Fibroblast of skin of left biceps (primary cell): ENCODE results near the gene LSM10.
A peak's percentile ranks its signal among the peaks of the same experiment; 100 is the strongest.

Experiments
- DNase-seq, 2 experiments: peaks; one replicate each; pipeline ENCODE4 v3.0.0-alpha.2; 2013; ENCODE audit warnings: low read depth in 2 of 2

Gene LSM10

DNA sequence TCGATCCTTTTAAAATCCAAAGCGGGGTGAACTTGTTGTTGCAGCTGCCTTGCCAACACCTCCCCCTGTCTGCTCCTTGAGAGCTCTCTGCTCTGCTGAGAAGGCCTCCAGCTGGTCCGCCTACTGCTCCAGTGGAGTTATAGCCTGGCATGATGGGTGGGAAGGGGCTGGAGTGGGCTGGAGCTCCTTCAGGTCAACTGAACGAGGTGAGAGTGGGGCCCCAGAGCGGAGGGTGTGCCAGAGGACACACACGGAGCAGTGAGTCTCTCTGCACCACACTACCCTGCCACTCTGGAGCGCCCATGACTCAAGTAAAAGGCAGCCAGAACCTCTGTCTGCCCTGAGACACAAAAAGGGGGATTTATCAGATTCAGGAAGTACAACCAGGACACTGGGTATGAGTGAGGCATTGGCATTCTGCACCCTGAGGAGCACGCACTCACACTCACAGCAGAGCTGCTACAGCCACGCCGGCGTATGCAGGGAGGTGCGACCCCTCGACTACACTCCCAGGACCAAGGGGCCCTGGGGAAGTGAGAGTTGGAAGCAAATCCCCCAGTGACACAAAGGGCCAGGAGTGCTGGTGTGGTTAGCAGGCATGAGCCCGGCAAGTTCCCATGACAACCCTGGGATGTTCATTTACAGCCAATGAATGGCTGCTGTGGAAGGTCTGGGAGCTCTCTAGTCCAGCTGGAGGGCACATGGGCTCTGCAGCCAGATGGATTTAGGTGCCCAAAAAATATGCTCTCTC is 46.3 kb downstream of the LSM10 start:
- DNase-seq = peak; percentile 38

- DNase-seq = peak; percentile 45 to 47
Observed at GRCh38 chr1:36350659-36351226, 47.0 kb downstream of the LSM10 start.

GRCh38 chr1:36349839-36350238 is 47.9 kb downstream of the LSM10 start:
- DNase-seq = no peak

DNA sequence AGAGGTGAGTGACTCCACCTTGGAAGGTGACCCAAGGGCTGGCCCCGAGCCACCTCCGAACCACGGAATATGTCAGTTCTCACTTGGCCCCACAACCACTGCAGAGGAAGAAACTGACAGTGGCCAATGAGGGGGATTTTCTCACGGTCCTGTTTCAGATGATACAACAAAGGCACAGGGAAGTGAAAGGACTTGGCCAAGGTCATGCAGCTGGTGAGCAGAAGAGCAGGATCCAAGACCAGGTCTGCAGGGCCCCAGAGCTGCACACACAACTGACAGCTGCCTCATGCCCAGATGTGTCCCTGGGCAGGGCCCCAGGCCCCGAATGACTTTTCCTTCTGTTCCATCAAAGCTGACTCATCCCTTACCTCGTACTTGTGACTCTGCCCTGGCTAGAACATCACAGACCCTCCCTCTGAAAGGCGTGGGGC is 48.5 kb downstream of the LSM10 start:
- DNase-seq = no peak

DNA sequence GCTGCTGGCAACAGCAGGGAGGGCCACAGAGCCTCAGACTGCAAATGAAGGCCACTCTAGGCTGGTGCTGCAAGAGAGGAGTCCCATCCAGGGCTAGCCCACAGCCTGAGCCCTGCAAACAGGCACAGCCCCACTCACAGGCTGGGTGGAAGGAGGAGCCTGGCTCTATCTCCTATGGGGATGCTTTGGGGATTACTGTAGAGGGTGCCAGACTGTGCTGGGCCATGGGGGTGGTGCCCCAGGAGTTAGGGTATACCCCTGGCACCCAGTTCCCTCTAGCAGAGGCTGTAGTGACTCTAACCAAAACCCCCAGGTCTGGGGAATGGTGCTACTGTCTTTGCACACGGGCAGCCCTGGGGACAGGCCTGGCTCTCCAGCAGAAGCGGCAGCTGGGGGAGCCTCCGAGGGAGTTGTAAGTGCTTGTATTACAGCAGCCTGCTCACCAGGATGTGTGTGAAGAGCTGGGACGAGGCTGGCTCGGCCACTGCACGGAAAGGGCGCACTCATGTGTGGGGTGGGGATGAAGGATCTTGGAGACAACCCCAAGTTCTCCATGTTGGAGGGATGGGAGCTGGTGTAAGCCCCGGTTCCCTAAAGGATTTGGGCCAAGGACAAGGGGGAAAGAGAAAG is 50.9 kb downstream of the LSM10 start:
- DNase-seq = no peak

DNA sequence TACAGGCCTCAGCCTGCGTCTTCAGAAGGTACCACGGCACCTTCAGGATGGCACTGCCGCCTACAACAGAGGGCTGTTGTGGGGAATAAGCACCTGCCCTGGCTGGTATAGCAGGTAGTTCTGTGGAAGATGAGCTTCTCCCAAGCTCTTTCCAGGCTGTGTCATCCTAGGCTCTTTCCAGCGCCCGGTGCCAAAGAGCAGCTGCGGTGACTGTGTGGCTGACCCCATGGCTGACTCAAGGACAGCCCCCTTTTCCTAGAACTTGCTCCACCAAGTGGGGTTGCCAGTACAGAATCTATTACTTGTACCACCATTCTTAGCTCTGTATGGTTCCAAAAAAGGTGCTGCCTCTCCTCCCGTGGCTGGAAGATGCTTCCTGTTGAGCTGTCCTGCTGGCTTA is 52.4 kb downstream of the LSM10 start:
- DNase-seq = no peak

DNA sequence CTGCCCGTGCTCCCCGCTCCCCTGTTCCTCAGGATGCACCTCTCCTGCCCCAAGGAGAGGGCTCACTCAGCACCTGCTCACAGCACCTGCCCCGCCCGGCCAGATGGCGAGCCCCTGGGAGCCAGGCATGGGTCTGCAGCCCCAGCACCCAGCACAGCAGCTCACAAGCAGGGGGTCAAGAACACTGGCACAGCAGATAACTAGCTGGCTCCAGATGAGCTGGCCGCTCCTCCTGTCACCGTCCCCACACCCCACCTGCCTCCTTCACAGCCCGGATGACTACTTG is 53.4 kb downstream of the LSM10 start:
- DNase-seq = no peak

GRCh38 chr1:36343651-36344394 is 53.9 kb downstream of the LSM10 start:
- DNase-seq = no peak
